ENCODE measurements around the gene CXXC1.
"Not testable (repeated sequence)": the region's sequence is repeated elsewhere in the genome, so short reads cannot be mapped to it uniquely, and the experiment has no call there.

- TF ChIP-seq CTCF (IDR thresholded peaks at IDR 0.05; ENCODE audit: insufficient read depth, low read length, poor library complexity, severe bottlenecking); EZH2phosphoT487 (conservative IDR thresholded peaks at IDR 0.05; ENCODE audit: low read length): not testable (repeated sequence)
Observed at GRCh38 chr18:50308851-50309250, 21.4 kb upstream of the CXXC1 start.

Data from SU-DHL-6 (cell line).